HG03103 (cell line): ENCODE results near the gene SUN3.

Source experiments
- ATAC-seq: cut with Tn5 transposase; IDR thresholded peaks from one replicate; pipeline ENCODE4 v1.9.1; 2021; ENCODE audit warnings: low read depth; ENCODE audit not compliant: unreplicated experiment

SUN3 gene, protein sequence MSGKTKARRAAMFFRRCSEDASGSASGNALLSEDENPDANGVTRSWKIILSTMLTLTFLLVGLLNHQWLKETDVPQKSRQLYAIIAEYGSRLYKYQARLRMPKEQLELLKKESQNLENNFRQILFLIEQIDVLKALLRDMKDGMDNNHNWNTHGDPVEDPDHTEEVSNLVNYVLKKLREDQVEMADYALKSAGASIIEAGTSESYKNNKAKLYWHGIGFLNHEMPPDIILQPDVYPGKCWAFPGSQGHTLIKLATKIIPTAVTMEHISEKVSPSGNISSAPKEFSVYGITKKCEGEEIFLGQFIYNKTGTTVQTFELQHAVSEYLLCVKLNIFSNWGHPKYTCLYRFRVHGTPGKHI

DNA sequence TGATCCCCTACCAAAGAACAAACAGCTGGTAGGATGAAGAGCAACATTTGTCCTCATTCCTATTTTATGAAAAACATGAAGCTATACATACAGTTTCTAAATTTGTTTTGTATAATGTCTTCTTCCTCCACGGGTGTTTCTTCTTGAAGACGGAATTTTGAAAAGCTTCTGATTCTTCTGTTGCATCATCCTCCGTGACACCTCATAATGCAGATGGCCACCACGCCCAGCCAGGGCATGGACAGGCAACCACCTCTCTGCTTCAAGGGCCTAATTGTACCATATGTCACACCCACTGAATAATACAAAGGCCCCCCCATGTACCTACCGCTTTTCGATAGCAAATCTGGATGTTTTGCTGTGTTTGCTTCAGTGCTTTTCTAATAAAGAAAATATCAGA is at the start of gene SUN3:
TSS of gene SUN3 (minus strand) at position 170 of the 400 bp plus-strand sequence. CDS start at position 1, 169 bp downstream.
- no peak for ATAC-seq

DNA sequence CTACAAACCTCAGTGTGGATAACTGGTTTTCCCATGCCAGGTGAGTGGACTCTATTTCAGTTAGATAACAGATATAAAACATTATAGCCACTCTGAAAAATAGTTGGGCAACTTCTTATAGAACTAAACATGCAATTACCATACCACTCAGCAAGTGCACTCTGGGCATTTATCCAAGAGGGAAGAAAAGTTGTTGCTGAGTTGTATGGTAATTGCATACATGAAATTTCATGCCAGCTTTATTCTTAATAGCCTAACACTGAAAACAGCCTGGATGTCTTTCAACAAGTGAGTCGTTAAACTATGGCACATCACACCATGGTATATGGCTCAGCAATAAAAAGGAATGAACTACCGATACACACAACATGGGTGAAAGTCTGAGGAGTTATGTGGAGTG is 49.6 kb upstream of the SUN3 start:
- no peak for ATAC-seq

DNA sequence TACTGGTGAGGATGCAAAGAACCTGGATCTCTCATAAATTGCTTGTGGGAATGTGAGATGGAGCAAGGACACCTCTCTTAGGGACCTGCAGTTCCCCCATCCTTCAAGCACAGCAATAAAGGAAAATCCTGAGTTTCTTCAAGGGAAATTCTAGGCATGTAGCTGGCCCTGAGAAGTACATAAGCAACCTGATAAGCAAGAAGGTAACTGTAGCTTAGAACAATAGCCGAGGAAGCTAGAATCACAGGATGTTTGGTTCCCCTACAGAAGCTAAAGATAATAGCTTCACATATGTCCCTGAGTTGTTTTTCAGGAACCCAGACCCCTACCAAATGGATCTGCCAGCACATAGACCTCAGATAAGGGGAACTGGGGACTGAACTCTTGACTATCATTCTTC is 48.5 kb upstream of the SUN3 start:
- no peak for ATAC-seq

DNA sequence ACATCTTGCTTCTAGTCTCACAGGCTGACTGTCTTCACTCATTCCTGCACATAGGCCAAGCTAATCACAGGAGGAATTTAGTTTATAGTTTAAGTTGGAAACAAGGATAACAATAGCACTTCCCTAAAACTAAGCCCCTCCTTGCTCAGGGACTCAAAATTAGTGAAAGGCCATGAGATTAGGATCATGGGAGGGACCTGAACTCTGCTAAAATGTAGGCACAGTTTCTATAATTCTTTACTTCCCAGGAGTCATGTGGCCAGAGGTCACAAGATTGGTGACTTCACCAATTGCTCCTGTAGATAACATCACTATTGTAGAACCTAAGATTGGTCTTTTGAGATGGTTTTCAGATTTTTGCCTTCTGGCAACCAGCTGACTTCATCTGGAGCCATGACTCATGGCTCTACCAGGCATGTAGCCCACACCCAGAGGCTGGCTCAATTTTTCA is 45.3 kb upstream of the SUN3 start:
- ATAC-seq = no peak

DNA sequence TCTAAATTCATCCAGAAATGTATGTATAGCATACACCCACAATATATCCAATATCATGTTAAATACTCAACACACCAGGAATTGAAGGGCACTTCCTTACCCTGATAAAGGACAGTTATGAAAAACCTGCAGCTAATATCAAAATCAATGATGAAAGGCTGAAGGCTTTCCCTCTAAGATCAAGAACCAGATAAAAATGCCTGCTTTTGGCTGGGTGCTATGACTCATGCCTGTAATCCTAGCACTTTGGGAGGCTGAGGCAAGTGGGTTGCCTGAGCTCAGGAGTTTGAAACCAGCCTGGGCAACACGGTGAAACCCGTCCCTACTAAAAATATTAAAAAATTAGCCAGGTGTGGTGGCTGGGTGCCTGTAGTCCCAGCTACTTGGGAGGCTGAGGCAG is 38.6 kb upstream of the SUN3 start:
- no peak for ATAC-seq

DNA sequence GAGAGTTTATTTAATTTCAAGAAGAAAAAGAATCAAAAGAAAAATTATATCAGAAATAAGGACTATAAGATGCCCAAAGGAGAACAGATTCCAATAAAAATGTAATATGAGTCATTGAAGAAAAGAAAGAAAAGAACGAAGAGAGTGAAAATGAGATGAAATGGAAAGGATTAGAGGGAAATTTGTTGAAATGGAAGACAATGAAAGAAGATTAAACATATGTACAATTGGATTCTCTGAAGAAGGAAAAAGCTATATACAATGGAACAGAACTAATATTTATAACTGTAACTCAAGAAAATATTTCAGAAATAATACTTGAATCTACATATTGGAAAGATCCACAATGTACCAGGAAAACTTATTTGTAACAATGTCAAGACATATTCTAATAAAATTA is 35.1 kb upstream of the SUN3 start:
- ATAC-seq = no peak

DNA sequence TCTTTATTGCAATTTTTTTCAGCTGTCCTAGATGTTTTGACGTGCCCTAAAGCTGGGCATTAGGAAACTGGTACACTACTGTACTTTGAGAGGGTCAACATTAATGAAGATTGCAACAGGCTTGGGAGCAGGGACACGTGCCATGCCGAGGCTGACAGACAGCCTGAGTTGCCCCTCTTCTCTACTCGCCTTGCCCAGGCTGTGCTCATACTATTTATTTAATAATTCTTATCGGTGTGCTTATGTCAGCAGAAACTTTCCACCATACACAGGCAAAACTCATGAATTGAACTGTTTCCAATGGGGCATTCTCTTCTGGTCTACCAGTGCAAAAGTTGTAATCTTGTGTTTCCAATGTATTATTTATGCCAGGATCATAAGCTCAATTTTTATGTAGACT is 30.8 kb upstream of the SUN3 start:
- ATAC-seq = no peak

DNA sequence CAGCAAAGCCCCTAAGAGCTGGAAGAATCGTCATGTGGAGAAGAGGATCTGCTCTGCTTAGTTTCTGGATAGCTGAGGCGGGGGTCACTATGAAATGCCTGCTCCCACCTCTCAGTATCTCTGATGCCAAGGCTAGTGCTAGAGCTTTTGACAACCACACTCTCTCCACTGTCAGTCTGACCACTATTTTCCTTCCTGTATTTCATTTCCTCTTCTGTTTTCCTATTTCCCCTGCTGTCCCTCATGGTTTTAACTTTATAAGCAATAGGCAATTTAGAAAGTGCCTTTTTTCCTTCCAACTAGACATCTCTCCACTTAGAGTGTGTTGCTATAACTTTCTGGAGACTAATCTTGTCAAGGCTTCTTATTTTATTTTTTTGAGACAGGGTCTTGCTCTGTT is 30.1 kb upstream of the SUN3 start:
- no peak for ATAC-seq

DNA sequence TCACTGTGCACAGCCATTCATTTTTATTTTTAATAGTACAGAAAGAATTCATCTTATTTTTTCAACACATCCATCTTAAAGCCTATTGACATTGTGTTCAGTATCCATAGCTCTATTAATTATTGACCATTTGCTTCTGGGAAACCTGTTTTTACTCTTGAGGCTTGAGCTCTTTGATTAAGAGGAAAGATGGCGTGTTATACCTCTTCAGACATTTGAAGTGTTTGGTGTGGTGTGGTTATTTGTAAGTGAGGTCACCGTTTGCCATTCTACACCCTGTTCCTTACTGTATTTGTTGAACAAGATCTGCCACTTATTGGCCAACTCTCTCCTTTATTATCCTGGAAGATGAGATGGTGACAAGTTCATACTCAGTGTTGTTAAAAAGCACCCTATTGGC is 24.8 kb upstream of the SUN3 start:
- no peak for ATAC-seq

DNA sequence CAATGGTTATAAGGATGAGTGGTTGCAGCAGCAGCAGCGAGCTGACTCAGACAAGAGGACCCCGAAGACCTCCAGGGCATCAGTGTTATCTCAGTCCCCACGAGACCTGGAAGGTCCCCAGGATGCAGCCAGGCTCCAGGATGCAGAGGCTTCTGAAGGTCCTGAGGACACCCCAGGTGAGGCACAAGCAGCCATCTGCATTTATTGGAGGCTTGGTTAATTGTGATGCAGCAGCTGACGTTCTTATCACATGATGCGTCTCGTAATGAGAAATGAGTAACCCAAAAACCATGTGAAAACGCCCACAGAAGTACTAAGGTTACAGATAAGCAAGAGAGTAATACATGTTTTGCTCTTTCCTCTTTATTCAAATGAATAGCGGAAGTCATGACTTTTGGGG is 23.8 kb upstream of the SUN3 start:
- no peak for ATAC-seq

DNA sequence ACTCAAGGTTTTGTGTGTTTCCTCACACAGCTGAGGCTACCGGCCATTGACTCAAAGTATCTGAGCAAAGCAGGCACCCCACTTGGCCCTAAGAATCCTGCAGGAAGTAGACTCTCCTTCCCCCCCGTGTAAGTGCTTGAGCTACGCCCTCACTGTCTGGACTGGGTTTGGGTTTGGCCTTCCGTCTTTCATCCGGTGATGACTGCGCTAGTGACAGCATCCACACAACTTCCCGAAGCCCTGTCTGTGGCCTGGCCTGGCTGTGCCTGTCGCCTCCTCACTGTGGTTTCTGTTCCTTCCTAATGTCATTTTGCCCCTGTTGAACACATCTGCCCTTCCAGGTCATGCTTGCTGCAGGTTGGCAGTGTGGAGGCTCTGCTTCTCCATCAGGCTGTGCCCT is 20.9 kb upstream of the SUN3 start:
- ATAC-seq = no peak

DNA sequence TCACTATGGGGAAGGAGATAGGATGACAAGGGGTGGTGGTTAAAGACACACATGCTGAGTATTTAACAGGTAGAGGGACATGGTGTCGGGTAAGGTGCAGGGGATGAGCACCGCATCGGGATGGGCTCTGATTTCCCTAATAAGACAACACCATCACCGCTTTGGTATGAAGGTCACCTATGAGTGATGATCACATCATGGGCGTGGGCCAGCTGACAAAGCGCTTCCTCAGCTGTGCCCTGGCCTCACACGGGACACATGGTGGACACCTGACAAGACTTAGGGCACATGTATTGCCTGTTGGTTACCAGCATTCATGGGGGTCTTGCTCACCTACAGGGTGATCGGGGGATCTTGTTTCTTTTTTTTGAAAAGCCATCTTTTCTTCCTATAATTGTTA is 19.2 kb upstream of the SUN3 start:
- no peak for ATAC-seq

DNA sequence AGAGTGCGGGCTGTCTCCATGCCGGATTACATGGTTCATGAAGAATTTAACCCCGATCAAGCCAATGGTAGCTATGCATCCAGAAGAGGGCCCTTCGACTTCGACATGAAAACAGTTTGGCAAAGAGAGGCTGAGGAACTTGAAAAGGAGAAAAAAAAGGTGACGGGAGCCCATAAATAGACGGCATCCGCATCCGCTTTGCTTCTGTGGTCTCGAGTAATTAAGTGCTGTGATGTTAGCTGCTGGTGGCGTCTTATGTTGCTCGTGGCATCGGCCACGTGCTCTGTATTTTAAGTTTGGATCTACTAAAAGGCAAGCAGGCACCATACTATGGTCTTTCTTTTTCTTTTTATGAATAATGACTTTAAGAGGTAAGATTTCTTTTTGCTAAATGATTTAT is 17.6 kb upstream of the SUN3 start:
- ATAC-seq = no peak

DNA sequence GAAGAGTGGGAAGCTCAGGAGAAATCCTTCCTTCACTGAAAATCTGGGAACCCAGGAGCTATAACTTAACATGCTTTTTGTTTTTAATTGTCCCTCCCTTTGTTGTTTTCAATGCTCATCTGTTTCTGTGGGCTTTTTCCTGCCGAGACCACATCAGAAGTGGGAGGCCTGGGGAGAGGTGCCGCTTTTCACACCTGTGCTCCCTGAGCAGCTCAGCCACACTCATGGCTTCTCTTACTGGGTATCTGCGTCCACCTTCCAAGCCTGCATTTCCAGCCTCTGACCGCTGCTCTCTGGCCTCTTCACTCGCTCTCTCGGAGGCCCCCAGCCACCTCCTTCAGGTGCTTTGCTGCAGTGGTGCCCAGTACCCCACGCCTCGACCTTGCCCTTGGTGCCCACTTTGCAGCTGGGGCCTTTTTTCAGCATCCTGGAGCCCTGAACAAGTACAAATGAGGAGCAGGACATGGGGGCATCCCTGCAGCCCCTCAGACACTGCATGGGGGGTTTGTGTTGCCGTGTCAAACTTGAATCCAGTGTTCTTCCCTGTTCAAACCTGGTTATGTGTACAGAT is 16.4 kb upstream of the SUN3 start:
- no peak for ATAC-seq

DNA sequence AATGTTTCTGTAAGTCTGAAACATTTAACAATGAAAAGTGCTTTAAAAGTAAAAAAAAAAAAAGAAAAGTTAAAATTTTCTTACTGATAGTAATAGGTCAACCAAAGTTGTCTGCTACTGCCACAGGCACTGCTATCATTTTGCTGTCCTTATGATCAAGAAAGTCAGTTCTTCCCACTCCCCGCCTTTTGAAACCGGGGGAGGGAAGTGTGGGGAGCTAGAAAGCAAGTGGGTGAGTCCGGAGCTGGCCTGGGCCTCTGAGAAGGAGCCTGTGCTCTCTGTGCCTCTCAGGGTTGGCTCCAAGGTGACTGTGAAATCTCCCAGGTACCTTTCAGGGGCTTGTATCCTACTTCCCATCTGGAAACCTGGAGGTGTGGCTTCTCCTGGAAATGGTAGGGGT is 13.7 kb upstream of the SUN3 start:
- no peak for ATAC-seq

DNA sequence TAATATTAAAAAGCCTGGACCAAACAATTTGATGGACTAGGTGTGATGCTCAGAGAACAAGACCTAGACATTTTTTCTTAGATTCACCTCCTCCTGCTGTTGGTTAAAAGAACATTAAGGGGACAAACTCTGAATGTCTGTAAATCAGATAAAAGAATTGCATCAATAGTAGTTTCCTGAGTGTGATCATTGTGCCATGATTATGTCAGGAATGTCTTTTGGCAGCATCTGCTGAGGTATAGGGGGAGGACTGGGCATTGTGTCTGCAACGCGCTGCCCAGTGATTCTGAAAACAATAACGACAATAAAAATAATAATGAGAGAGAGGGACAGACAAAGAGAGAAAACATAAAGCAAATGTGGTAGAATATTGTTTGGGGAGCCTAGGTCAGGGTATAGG is 13.3 kb upstream of the SUN3 start:
- no peak for ATAC-seq

DNA sequence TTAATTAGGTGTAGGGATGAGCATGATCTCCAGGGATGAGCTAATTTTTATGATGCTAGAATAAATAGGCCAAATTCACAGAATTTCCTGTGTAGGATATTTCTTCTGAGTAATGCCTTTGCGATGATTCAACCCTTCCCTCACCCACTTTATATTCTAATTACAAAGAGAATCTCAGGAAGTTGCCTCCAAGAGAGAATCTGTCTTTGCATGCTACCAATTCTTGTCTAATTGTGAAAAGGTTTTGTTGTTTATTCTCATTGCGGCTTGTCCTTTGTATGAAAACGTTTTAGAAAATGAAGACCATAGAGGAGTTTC is 12.7 kb upstream of the SUN3 start:
- ATAC-seq = no peak

DNA sequence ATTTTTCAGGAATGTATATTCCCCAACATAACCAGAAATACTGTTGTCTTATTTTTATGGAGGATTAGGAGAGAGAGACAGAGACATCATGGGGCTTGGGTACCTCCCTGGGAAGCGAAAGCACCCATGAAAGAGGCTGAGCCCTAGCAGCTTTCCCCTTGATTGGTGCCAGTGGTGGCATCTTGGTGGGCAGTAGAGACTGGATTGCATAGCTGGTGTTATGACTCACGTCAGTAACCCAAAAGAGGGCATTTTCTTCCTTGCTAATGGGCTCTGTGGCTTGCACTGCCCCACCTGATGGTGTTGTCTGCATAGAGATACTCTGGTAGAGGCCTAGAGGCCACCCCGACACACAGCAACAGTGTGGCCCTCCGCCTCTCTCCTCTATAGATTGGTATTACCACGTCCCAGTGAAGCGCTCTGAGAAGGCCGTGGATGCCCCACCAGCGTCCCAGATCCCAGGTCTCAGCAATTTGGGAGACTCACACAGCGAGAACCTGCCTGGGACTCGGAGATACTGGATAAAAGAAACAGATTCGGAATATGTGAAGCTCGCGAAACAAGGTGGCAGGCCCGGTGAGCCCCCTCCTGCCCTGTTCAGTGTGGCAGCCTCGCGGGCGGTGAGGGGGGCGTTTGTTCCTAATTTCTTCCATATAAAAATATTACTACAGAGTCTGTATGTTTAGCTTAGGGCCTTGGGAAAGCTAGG is 12.2 kb upstream of the SUN3 start:
- no peak for ATAC-seq

DNA sequence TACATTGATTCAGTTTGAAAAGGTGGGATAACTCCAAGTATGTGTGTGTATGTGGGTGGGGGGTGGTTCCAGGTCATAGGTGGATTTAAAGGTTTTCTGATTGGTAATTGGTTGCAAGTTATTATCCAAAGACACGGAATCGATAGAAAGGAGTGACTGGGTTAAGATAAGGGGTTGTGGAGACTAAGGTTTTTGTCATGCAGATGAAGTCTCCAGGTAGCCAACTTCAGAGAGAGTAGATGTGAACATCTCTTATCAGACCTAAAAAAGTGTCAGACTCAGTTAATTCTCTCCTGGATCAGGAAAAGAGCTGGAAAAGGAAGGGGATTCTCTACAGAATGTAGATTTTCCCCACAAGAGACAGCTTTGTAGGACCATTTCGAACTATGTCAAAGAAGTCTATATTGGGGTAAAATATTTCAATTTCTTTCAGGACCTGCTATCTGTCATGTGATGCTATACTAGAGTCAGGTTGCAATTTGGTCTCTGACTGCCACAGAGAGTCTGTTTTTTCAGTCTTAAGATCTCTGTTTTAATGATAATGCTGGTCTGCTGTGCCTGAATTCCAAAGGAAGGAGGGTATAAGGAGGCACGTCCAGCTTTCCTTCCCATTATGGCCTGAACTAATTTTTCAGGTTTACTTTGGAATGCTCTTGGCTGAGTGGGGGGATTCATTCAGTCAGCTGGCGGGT is 10.1 kb upstream of the SUN3 start:
- no peak for ATAC-seq

DNA sequence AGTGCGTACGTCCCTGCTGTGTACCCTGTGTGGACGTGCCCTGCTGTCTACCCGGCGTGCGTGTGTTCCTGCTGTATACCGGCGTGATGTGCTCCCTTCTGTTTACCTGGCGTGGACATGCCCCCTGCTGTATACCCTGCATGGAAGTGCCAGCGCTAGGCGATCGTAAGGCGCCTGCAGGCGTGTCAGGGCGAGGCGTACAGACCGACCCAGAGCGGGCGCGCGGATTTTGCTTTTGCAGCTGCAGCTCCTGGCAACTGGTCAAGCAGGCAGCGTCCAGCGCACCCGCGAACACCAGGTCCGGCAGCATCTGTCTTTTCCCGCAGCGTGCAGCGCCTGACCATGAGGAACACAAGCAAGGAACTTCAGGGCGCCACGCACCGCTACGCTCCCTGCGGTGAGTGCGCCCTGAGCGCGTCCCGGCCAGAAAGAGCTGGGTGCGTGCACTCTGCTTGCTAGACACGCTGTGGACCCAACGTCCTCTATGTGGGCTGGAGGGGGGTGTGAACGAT is 7.1 kb upstream of the SUN3 start:
- no peak for ATAC-seq

DNA sequence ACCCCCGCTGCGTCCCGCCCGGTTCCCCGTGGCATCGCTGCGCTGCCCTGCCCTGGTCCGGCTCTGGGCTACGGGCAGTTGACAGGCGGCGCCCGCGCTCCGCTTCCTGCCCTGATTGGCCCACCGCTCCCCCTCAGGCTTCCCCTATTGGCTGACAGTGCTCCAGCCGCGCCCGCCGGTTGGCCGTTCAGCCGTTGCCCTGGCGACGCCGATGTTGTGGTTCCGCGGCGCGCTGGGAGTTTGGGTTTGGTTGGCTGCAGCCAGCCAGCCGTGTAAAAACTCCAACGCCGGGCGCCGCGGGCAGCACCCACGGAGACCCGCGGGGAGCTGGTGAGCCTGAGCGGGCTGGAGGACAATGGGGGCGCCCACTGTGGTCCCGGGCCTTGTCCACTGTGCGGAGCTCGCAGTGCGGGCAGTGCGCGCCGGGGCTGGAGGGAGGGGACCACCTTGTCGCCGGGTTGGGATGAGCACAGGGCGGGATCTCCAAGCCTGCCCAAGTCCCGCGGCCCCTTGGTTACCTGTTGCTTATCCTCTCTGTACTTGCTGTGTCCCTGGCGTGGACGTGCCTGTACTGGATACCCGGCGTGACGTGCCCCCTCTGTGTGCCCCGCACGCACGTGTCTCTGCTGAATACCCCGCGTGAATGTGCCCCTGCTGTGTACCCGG is 6.5 kb upstream of the SUN3 start, which contains the start of gene C7orf57:
TSS of gene C7orf57 (plus strand) at position 243 of the 666 bp plus-strand sequence. CDS start 766 bp downstream, outside the sequence.
- peak; percentile 98 for ATAC-seq
